ENCODE data around the gene DEPDC1.

GRCh38 chr1:68497358-68497698, 446 bp upstream of the DEPDC1 start:
- TF ChIP-seq CTCF (IDR thresholded peaks at IDR 0.05) = no peak
- TF ChIP-seq JUN (IDR thresholded peaks at IDR 0.05) = no peak
- no peak for TF ChIP-seq POLR2A (IDR thresholded peaks at IDR 0.05; ENCODE audit: low read length)
- TF ChIP-seq PBX3 (IDR thresholded peaks at IDR 0.05) = no peak
- TF ChIP-seq ESRRA (IDR thresholded peaks at IDR 0.05; ENCODE audit: borderline replicate concordance, low read length) = no peak
- TF ChIP-seq ZFP36 (IDR thresholded peaks at IDR 0.05; ENCODE audit: borderline replicate concordance, partially characterized antibody) = no peak
- TF ChIP-seq RFX5 (IDR thresholded peaks at IDR 0.05) = no peak
- no peak for TF ChIP-seq KDM1A (IDR thresholded peaks at IDR 0.05; ENCODE audit: low read depth)
- no peak for TF ChIP-seq RAD21 (conservative IDR thresholded peaks at IDR 0.05 in 1 of 2, IDR thresholded peaks at IDR 0.05 in 1 of 2)
- TF ChIP-seq CEBPB (IDR thresholded peaks at IDR 0.05) = no peak
- no peak for TF ChIP-seq EP300 (IDR thresholded peaks at IDR 0.05)
- TF ChIP-seq ELK1 (IDR thresholded peaks at IDR 0.05; ENCODE audit: low read depth, low read length) = no peak

All from A549 (cell line).